Osteoblast (primary cell): ENCODE measurements around the gene IL17B. TPM values are rescaled to one million over a fixed set of nuclear protein-coding genes. Genes with fewer than 3 reads are reported as not detected.

Experiments
- DNase-seq: peaks from one replicate; pipeline ENCODE4 v3.0.0; 2011; ENCODE audit warnings: low spot score, mixed read lengths; ENCODE audit not compliant: insufficient read length; ENCODE audit errors: missing footprints
- H2AFZ ChIP-seq: 2 replicates; pipeline ENCODE4 v1.6.0; 2011; ENCODE audit warnings: mild to moderate bottlenecking, low read length
- H3K27ac ChIP-seq: 2 replicates; pipeline ENCODE4 v1.5.1; 2011; ENCODE audit warnings: mild to moderate bottlenecking, low read depth, low read length, moderate library complexity
- H3K27me3 ChIP-seq: 2 replicates; pipeline ENCODE4 v1.6.0; 2012; ENCODE audit warnings: mild to moderate bottlenecking, control low read depth, inconsistent platforms, low read length, moderate library complexity; ENCODE audit not compliant: insufficient read depth
- H3K36me3 ChIP-seq: 2 replicates; pipeline ENCODE4 v1.5.1; 2011; ENCODE audit warnings: mild to moderate bottlenecking, low read length, control low read depth, moderate library complexity; ENCODE audit not compliant: insufficient read depth
- H3K4me1 ChIP-seq: 2 replicates; pipeline ENCODE4 v1.5.1; 2011; ENCODE audit warnings: mild to moderate bottlenecking, low read length, control low read depth, moderate library complexity; ENCODE audit not compliant: insufficient read depth
- H3K4me2 ChIP-seq: 2 replicates; pipeline ENCODE4 v1.6.0; 2011; ENCODE audit warnings: mild to moderate bottlenecking, low read length; ENCODE audit not compliant: insufficient read depth
- H3K4me3 ChIP-seq: fragments of 200-600 bp; sonication (generic); 3 replicates; pipeline ENCODE4 v1.5.1; 2012; ENCODE audit warnings: mild to moderate bottlenecking, low read length, inconsistent platforms; ENCODE audit not compliant: insufficient read depth
- H3K79me2 ChIP-seq: 2 replicates; pipeline ENCODE4 v1.6.0; 2012; ENCODE audit warnings: mild to moderate bottlenecking, low read length, control low read depth, inconsistent platforms; ENCODE audit not compliant: insufficient read depth
- H3K9me3 ChIP-seq: 2 replicates; pipeline ENCODE4 v1.5.1; 2011; ENCODE audit warnings: low read depth, low read length, control low read depth
- H4K20me1 ChIP-seq: 2 replicates; pipeline ENCODE4 v1.6.0; 2012; ENCODE audit warnings: mild to moderate bottlenecking, low read length, control low read depth; ENCODE audit not compliant: insufficient read depth
- total RNA-seq: library from RNA; depleted of rRNA; stranded (reverse); fragments of >200 nt; gene quantifications from 2 replicates; pipeline ENCODE4 v1.2.3, GENCODE V29; 2012
- TF ChIP-seq, protein P1 (sequence below): IDR thresholded peaks from 2 replicates; pipeline ENCODE4 v1.5.1; 2011; ENCODE audit warnings: mild to moderate bottlenecking, low read depth, low read length, moderate library complexity; ENCODE audit errors: extremely low read depth

Gene IL17B
- total RNA-seq, 1 donor: not detected

DNA sequence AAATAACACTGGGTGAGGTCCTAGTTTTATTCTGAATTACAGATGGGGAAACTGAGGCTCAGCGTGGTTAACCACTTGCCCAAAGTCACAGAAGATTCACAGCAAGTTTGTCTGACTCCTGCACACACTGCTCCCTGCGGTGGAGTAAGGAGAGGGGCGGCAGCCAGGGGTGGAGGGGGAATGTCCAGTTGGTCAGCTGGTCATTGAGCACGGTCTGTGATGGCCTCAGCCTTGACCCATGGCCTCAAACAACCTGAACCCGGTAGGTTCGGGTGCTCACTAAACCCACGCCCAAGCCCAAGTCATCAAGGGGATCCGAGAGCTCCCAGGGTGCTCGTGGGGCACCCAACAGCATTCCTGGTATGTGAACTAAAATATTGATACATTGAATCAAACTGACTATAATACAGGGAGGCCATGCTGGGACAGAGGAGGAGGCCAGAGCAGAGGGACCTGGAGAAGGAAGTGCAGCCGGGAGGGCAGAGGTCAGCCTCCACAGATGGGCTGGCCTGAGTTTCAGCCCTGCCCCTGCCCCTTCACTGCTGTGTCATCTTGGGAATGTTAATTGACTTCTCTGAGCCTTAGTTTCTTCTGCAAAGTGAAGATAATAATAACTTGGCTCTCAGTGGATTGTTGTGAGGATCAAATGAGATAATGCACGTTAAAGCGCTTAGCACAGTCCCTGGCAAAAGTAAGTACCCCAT is 3.6 kb upstream of the IL17B start:
- Histone ChIP-seq H3K27ac (no peak overlapping the region), H3K27me3 (no peaks in the 10 kb centered on the region), H3K79me2 (no peaks in the 10 kb centered on the region), H3K4me1 (peaks cover 16% of the 10 kb centered on the region), H3K4me3 (no peak overlapping the region), H2AFZ (no peak overlapping the region), H3K4me2 (no peak overlapping the region), H3K9me3 (no peaks in the 10 kb centered on the region), H4K20me1 (no peaks in the 10 kb centered on the region), H3K36me3 (no peaks in the 10 kb centered on the region)
- TF ChIP-seq, protein P1, sequence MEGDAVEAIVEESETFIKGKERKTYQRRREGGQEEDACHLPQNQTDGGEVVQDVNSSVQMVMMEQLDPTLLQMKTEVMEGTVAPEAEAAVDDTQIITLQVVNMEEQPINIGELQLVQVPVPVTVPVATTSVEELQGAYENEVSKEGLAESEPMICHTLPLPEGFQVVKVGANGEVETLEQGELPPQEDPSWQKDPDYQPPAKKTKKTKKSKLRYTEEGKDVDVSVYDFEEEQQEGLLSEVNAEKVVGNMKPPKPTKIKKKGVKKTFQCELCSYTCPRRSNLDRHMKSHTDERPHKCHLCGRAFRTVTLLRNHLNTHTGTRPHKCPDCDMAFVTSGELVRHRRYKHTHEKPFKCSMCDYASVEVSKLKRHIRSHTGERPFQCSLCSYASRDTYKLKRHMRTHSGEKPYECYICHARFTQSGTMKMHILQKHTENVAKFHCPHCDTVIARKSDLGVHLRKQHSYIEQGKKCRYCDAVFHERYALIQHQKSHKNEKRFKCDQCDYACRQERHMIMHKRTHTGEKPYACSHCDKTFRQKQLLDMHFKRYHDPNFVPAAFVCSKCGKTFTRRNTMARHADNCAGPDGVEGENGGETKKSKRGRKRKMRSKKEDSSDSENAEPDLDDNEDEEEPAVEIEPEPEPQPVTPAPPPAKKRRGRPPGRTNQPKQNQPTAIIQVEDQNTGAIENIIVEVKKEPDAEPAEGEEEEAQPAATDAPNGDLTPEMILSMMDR: no peak
- no peak for DNase-seq

DNA sequence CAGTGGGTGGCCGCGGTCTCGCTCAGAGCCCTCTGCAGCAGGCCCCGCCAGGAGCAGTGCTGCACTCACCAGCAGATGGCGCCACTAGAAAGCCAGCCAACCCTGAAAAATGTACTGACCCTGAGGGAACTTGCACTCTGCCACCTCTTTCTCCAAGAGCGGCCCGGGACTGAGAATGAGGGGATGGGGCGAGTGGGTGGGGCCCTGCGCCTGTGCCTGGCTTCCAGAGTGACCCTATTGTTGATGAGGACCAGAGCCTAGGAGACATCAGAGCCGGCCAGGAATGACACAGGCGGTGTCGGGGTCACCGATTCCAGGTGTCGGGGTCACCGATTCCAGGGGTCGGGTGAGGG is 2.9 kb upstream of the IL17B start:
- H2AFZ ChIP-seq: peak overlapping the region; percentile 51
- no peaks in the 10 kb centered on the region for H3K9me3 ChIP-seq
- H3K4me3 ChIP-seq: no peak overlapping the region
- H4K20me1 ChIP-seq: no peaks in the 10 kb centered on the region
- H3K79me2 ChIP-seq: no peaks in the 10 kb centered on the region
- TF ChIP-seq, protein P1: peak; percentile 83
- DNase-seq: peak; percentile 99
- no peak overlapping the region for H3K27ac ChIP-seq
- H3K4me2 ChIP-seq: no peak overlapping the region
- H3K27me3 ChIP-seq: no peaks in the 10 kb centered on the region
- peaks cover 9% of the 10 kb centered on the region for H3K4me1 ChIP-seq
- no peaks in the 10 kb centered on the region for H3K36me3 ChIP-seq

DNA sequence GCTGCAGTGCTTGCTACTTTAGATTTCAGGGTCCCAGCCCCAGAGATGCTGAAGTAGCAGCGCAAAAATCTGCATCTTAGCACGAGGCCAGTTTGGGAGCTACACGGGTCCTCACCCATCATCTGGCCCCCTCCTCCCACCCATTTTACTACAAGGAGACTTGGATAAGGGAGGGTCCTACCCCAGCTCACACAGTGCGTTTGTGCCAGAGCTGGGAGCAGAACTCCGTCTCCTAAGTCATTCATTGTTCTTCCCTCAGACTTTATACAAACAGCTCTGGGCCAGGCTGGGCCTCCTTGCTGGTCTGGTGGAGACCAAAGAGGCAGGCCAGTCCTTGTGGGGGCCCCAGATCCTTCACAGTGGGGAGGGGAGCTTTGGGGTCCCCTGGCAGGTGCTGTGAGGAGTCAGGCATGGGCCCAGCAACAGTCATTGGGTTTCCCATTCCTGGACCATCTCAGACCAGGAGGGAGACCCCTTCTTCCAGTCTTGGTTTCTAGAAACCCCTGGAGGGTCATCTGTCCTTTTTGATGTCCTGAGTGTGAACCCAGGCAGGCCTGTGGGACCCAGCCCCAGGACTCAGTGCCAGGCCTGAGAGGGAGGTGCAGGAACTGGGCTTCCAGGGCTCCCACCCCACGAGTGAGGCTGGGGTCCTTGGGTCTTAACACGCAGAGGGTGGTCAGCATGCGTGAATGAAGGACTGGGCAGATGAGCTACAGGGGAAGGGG is 2.3 kb upstream of the IL17B start:
- TF ChIP-seq, protein P1: no peak
- H2AFZ ChIP-seq: peak overlapping the region; percentile 51

DNA sequence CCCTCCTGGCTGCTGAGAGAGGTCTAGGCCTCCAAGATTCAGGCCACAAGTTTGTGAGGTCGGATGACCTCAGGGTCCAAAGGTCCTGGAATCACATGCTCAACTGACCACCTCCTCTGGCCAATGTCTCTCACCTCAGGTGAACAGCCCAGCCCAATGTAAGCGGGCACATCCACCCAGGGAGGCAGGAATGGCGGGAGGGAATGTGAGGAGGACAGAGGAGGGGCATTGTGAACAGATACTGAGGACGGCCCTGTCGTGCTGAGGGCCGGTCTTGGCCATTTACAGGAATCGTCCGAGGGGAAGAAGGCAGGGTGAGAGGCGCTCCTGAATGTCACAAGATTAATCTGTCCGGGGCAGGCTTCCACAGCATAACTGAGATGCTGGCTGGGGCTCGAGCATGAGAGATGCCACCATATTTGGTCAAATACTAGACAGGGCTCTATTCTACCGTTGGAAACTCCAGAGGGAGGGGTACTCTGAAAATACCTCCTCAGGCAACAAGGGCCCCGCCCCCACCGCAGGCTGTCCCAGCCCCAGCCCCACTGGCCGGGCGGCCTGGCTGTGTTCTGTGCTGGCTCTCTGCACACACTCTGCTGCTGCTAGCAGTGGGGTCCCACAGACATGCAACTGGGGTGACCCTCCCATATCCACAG is 1.5 kb upstream of the IL17B start:
- TF ChIP-seq, protein P1: no peak
- Histone ChIP-seq H3K79me2 (no peaks in the 10 kb centered on the region), H3K4me2 (no peak overlapping the region), H3K27ac (no peak overlapping the region), H3K4me3 (no peak overlapping the region), H4K20me1 (no peaks in the 10 kb centered on the region), H3K27me3 (no peaks in the 10 kb centered on the region), H3K9me3 (no peaks in the 10 kb centered on the region), H3K36me3 (no peaks in the 10 kb centered on the region), H2AFZ (no peak overlapping the region), H3K4me1 (peaks cover 4% of the 10 kb centered on the region)
- DNase-seq: no peak

More for the DNA sequence above, 2.3 kb upstream of the IL17B start:
- DNase-seq: no peak
- no peaks in the 10 kb centered on the region for H4K20me1 ChIP-seq
- no peak overlapping the region for H3K27ac ChIP-seq
- H3K9me3 ChIP-seq: no peaks in the 10 kb centered on the region
- no peaks in the 10 kb centered on the region for H3K36me3 ChIP-seq
- no peaks in the 10 kb centered on the region for H3K27me3 ChIP-seq
- H3K4me1 ChIP-seq: peaks cover 4% of the 10 kb centered on the region
- H3K79me2 ChIP-seq: no peaks in the 10 kb centered on the region
- H3K4me3 ChIP-seq: no peak overlapping the region
- no peak overlapping the region for H3K4me2 ChIP-seq
